Progenitor cell of endocrine pancreas (in vitro differentiated cells): ENCODE data around the gene ACOT12. TPM values are rescaled to one million over a fixed set of nuclear protein-coding genes. Genes with fewer than 3 reads are reported as not detected.

Experiments used
- DNase-seq: peaks from one replicate; pipeline ENCODE4 v3.0.0; 2021; ENCODE audit warnings: low spot score; ENCODE audit not compliant: unreplicated experiment
- H3K27ac Mint-ChIP-seq: 2 replicates; pipeline ENCODE4 v1.8.0; 2021; ENCODE audit warnings: mild to moderate bottlenecking, moderate library complexity, mixed read lengths
- H3K27me3 Mint-ChIP-seq: 2 replicates; pipeline ENCODE4 v1.8.0; 2021; ENCODE audit warnings: mixed read lengths
- H3K36me3 Mint-ChIP-seq: 2 replicates; pipeline ENCODE4 v1.8.0; 2022; ENCODE audit warnings: mixed read lengths; ENCODE audit not compliant: insufficient read depth
- H3K4me1 Mint-ChIP-seq: 2 replicates; pipeline ENCODE4 v1.8.0; 2021; ENCODE audit warnings: low read depth, mixed read lengths
- H3K4me3 Mint-ChIP-seq: 2 replicates; pipeline ENCODE4 v1.8.0; 2021; ENCODE audit warnings: low read depth, mild to moderate bottlenecking, moderate library complexity, mixed read lengths
- H3K9me3 Mint-ChIP-seq: 2 replicates; pipeline ENCODE4 v1.8.0; 2021; ENCODE audit warnings: low read depth, mixed read lengths
- long read RNA-seq: library from polyadenylated mRNA; unstranded; transcript quantifications from one replicate; pipeline ENCODE4 v2.0.0, GENCODE V29; 2020
- total RNA-seq: library from RNA; stranded (reverse); gene quantifications from 2 replicates; pipeline ENCODE4 v1.2.1, GENCODE V29; 2021
- TF ChIP-seq, protein P1 (sequence below): fragments of 200-600 bp; sonication (generic); IDR thresholded peaks from one replicate; pipeline ENCODE4 v1.5.0; 2021; ENCODE audit warnings: antibody characterized with exemption, mild to moderate bottlenecking; ENCODE audit not compliant: unreplicated experiment

The ACOT12 gene
- not detected in 2 replicates for total RNA-seq
- long read RNA-seq, result 0 reads

DNA sequence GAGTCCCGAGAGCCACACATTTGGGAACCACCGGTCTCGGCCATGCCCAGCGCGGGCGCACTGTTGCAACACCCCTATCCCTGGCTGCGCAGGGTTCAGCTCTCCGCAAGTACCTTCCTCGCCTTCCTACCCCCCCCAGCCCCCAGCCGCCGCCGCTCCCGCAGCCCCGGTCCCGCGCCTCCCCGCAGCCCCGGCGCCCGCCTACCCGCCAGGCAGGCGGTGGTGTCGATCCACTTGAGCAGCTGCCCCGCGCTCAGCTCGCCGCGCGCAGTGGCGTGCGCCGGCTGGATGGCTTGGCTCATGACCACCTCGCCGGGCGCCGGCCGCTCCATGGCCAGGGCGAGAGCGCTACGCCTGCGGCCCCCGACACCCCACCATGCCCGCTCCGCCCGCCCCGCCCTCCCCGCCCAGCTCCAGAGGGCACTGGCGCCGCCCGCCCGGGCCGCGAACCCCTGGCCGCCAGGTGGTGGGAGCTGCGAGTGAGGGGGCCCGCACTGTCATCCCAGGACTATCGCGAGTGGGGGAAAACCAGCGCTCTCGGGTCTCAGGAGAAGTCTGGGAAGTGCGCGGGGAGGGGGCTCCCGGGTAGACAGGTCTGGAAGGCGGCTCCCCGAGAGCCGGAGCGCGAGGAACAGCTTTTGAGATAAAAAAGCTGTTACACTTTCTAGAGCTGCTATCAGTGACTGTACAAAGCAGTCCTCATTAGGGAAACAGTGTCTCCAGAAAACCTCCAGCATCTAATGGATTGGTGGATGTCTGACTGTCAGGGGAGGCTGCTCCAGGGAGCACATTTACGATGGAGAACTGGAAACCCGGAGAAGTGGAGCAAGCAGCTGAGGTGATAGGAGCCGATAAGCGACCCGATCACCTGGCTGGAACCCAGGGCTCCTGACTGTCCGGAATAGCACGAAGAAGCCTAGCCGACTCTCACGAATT, at the start of gene ACOT12:
TSS of gene ACOT12 (minus strand) at position 352 of the 936 bp plus-strand sequence. CDS start at position 332, 20 bp downstream.
- TF ChIP-seq, protein P1, sequence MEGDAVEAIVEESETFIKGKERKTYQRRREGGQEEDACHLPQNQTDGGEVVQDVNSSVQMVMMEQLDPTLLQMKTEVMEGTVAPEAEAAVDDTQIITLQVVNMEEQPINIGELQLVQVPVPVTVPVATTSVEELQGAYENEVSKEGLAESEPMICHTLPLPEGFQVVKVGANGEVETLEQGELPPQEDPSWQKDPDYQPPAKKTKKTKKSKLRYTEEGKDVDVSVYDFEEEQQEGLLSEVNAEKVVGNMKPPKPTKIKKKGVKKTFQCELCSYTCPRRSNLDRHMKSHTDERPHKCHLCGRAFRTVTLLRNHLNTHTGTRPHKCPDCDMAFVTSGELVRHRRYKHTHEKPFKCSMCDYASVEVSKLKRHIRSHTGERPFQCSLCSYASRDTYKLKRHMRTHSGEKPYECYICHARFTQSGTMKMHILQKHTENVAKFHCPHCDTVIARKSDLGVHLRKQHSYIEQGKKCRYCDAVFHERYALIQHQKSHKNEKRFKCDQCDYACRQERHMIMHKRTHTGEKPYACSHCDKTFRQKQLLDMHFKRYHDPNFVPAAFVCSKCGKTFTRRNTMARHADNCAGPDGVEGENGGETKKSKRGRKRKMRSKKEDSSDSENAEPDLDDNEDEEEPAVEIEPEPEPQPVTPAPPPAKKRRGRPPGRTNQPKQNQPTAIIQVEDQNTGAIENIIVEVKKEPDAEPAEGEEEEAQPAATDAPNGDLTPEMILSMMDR, result no peak
- Mint-ChIP-seq H3K27ac (no peak within 1 kb of the TSS), H3K4me1 (no peaks in the 10 kb centered on the region), H3K4me3 (peak within 1 kb of the TSS; percentile 61), H3K36me3 (no peaks in the 10 kb centered on the region), H3K9me3 (peaks cover 4% of the 10 kb centered on the region), H3K27me3 (peaks cover 49% of the 10 kb centered on the region)
- DNase-seq, result peak; percentile 16

DNA sequence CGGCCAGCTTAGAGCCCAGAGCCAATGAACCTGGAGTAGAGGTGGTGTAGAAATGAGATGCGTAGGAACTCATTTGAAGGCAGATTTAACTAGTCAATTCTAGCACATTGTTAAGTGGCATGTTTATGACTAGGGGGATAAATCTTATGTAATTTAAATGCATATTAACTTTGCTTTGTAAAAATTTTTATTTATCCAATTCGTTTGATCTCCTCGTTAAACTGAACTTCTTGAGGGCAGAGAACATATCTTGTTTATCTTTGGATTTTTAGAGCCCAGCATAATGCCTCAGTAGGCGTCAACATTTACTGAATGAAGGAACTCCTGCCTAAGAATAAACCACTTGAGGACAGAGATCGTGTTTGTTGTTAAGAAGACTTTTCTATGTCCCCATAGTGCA, 41.1 kb upstream of the ACOT12 start:
- H3K4me3 Mint-ChIP-seq, result no peak overlapping the region
- H3K27me3 Mint-ChIP-seq, result no peaks in the 10 kb centered on the region
- H3K27ac Mint-ChIP-seq, result no peak overlapping the region
- TF ChIP-seq, protein P1, result no peak
- H3K36me3 Mint-ChIP-seq, result peaks cover 12% of the 10 kb centered on the region
- peaks cover 5% of the 10 kb centered on the region for H3K9me3 Mint-ChIP-seq
- no peak for DNase-seq
- peaks cover 3% of the 10 kb centered on the region for H3K4me1 Mint-ChIP-seq

DNA sequence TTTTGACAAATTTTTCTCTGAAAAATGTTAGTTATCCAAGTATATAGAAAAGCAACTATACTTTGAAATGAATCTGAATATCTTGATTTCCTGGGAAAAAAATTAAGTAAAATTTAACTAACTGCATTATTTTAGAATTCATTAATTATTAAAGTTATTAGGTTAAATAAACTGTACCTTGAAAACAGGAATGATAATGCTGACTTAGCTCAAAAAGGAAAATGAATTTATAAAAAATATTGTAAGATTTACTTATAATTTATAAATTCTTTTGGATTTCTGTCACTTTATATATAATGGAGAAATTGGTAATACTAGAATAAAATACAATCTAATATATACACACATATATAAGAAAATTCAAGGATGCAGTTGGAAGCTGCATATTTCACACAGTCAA, 36.1 kb upstream of the ACOT12 start:
- TF ChIP-seq, protein P1, result no peak
- Mint-ChIP-seq H3K27ac (no peak overlapping the region), H3K4me3 (no peak overlapping the region), H3K36me3 (peaks cover 8% of the 10 kb centered on the region), H3K4me1 (peaks cover 14% of the 10 kb centered on the region), H3K9me3 (no peaks in the 10 kb centered on the region), H3K27me3 (no peaks in the 10 kb centered on the region)
- no peak for DNase-seq

DNA sequence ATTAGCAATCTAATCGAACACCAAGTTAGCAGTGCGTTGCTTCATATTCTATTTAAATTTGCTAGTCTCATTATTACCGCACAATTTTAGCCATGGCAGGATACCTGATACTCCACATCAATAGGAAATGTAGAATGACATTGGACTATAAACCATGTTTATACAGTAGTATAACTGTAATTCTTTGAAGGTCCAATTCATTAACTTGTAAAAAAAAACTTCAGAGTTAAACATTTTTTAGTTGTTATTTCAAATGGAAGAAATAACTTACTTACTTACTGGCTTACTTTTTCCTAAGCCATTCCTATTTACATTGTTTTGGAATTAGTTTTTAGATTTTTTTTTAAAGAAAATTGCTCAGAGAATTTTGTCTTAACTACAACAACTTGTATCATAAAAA, 35.4 kb upstream of the ACOT12 start:
- TF ChIP-seq, protein P1, result no peak
- Mint-ChIP-seq H3K27me3 (no peaks in the 10 kb centered on the region), H3K27ac (no peak overlapping the region), H3K4me1 (peaks cover 14% of the 10 kb centered on the region), H3K4me3 (no peak overlapping the region), H3K9me3 (no peaks in the 10 kb centered on the region), H3K36me3 (peaks cover 4% of the 10 kb centered on the region)
- DNase-seq, result no peak

DNA sequence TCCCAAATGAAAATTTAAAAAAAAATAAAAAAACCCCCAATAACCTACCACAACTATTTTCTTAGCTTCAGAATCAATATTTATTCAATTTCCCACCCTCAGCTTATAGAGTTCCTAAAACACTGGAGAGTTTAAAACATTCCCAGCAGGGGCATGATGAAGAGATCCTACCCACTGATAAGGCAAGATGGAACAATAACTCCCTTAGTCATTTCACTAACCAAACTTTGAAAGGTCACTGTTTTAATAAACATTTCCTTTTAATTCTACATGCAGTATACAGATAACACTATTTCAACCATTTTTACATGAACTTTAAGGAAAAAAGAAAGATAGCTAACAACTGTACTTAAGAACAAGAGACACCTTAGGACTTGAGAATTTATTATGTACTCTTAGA, 34.9 kb upstream of the ACOT12 start:
- Mint-ChIP-seq H3K27ac (no peak overlapping the region), H3K4me3 (no peak overlapping the region), H3K36me3 (peaks cover 4% of the 10 kb centered on the region), H3K27me3 (no peaks in the 10 kb centered on the region), H3K4me1 (peaks cover 14% of the 10 kb centered on the region), H3K9me3 (no peaks in the 10 kb centered on the region)
- TF ChIP-seq, protein P1, result no peak
- DNase-seq, result no peak
